ENCODE data around the gene APMAP. TPM values are rescaled to one million over a fixed set of nuclear protein-coding genes. Genes with fewer than 3 reads are reported as not detected.
"Not testable (repeated sequence)": the region's sequence is repeated elsewhere in the genome, so short reads cannot be mapped to it uniquely, and the experiment has no call there.

The APMAP gene
- total and polyA plus RNA-seq, 10 donors = 26.5 to 104 (median 65.3) TPM

DNA sequence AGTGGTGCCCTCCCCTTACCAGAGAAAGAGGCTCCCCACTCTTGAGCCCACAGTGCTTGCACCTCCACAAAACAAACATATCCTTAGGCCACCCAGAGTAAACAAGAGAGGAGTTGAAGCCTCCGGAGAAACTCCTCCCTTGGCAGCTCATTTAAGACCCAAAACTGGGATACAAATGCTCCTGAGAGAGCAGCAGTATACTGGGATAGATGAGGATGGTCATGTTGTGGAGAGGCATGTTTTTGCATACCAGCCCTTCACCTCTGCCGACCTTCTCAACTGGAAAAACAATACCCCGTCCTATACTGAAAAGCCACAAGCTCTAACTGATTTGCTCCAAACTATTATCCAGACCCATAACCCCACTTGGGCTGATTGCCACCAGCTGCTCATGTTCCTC lies 71.8 kb downstream of the APMAP start:
- DNase-seq; intact Hi-C loops (cut with DNase I; ENCODE audit: low total_unique reads): not testable (repeated sequence)
- WGBS, 5 donors = 54 to 90% (median 76%) methylated on average over 3 of the region's 3 CpGs

DNA sequence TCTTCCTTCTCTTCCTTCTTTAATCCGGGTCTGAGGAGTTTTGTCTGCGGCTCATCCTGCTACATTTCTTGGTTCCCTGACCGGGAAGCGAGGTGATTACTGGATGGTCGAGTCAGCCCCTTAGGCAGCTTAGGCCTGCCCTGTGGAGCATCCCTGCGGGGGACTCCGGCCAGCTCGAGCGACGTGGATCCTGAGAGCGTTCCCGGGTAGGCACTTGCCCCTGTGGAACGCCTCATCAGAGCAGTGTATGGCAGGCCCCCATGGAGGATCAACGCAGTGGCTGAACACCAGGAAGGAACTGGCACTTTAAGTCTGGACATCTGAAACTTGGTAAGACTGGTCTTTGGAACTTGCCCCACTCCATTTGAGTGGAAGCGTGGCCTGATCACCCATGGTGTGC lies 72.9 kb downstream of the APMAP start:
- not testable (repeated sequence) for H3K36me3 ChIP-seq, H3K27ac ChIP-seq, DNase-seq, H3K9me3 ChIP-seq, H3K4me3 ChIP-seq
- intact Hi-C loops (cut with DNase I; ENCODE audit: low total_unique reads) = loop anchor here (10.0 kb wide), 1 partner anchor 765 kb away; no protein-coding TSS in a partner anchor
- H3K27me3 ChIP-seq (replicated peaks in 1 of 7) = peaks cover 0 to 12% (median 0%) of the 10 kb centered on the region in 7 donors
- 87 to 94% (median 90%) methylated on average over 15 of the region's 15 CpGs for WGBS, 5 donors
- H3K4me1 ChIP-seq = peaks cover 0 to 13% (median 7%) of the 10 kb centered on the region in 6 donors

More for the DNA sequence above, 71.8 kb downstream of the APMAP start:
- H3K27me3 ChIP-seq (replicated peaks in 1 of 7) = peaks cover 0 to 12% (median 0%) of the 10 kb centered on the region in 7 donors
- not testable (repeated sequence) for H3K27ac ChIP-seq, H3K9me3 ChIP-seq, H3K36me3 ChIP-seq, H3K4me3 ChIP-seq
- peaks cover 0 to 13% (median 7%) of the 10 kb centered on the region in 6 donors for H3K4me1 ChIP-seq

DNA sequence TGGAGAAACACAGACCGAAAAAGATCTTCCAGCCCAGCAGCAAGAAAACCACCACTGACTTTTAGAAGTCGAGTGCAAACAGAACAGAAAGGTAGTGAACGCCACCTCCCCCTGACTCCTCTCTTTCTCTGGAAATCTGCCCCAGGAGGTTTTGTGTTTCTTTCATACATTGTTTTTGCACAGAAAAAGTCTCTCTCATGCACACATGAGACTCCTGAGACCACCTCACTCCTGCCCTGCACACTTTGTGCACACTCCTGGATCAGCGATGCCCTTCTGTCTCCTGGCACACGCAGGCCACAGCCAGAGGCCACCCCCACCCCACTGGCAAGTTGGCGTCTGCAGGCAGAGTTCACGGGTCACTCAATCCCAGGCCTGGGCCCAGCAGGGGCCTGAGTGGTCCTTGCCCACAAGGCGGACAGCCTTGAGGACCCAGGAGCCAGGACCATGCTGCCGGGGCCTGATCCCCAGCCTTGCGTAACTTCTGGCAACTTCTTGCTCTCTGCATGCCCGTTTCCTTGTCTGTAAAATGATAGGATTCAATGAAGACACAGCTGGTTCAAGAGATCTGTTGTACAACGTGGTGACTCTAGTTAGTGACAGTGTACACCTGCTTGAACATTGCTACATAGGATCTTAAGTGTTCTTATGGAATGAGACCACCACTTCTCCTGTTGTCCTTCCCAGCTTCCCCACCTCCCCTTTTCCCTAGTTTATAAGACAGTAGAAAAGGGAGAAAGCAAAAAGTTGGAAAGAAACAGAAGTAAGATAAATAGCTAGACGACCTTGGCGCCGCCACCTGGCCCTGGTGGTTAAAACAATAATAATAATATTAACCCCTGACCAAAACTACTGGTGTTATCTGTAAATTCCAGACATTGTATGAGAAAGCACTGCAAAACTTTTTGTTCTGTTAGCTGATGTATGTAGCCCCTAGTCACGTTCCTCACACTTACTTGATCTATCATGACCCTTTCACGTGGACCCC lies 73.7 kb downstream of the APMAP start:
- intact Hi-C loops (cut with DNase I; ENCODE audit: low total_unique reads) = loop anchor here (10.0 kb wide), 1 partner anchor 764 kb away; no protein-coding TSS in a partner anchor
- no peaks in the 10 kb centered on the region for H3K9me3 ChIP-seq
- H3K4me1 ChIP-seq = peaks cover 0 to 13% (median 7%) of the 10 kb centered on the region in 6 donors
- no peak for TF ChIP-seq POLR2A (IDR thresholded peaks at IDR 0.05)
- TF ChIP-seq, protein P1, sequence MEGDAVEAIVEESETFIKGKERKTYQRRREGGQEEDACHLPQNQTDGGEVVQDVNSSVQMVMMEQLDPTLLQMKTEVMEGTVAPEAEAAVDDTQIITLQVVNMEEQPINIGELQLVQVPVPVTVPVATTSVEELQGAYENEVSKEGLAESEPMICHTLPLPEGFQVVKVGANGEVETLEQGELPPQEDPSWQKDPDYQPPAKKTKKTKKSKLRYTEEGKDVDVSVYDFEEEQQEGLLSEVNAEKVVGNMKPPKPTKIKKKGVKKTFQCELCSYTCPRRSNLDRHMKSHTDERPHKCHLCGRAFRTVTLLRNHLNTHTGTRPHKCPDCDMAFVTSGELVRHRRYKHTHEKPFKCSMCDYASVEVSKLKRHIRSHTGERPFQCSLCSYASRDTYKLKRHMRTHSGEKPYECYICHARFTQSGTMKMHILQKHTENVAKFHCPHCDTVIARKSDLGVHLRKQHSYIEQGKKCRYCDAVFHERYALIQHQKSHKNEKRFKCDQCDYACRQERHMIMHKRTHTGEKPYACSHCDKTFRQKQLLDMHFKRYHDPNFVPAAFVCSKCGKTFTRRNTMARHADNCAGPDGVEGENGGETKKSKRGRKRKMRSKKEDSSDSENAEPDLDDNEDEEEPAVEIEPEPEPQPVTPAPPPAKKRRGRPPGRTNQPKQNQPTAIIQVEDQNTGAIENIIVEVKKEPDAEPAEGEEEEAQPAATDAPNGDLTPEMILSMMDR (IDR thresholded peaks at IDR 0.05 in 8 of 11, conservative IDR thresholded peaks at IDR 0.05 in 3 of 11) = peak in 2 of 11 experiments; percentile 34 to 41
- H3K4me3 ChIP-seq = peak overlapping the region in 1 of 8 donors; percentile 35
- no peak overlapping the region for H3K27ac ChIP-seq
- peaks cover 0 to 12% (median 0%) of the 10 kb centered on the region in 7 donors for H3K27me3 ChIP-seq (replicated peaks in 1 of 7)
- no peak for DNase-seq
- 56 to 69% (median 60%) methylated on average over 17 of the region's 17 CpGs for WGBS, 5 donors
- H3K36me3 ChIP-seq = no peaks in the 10 kb centered on the region

DNA sequence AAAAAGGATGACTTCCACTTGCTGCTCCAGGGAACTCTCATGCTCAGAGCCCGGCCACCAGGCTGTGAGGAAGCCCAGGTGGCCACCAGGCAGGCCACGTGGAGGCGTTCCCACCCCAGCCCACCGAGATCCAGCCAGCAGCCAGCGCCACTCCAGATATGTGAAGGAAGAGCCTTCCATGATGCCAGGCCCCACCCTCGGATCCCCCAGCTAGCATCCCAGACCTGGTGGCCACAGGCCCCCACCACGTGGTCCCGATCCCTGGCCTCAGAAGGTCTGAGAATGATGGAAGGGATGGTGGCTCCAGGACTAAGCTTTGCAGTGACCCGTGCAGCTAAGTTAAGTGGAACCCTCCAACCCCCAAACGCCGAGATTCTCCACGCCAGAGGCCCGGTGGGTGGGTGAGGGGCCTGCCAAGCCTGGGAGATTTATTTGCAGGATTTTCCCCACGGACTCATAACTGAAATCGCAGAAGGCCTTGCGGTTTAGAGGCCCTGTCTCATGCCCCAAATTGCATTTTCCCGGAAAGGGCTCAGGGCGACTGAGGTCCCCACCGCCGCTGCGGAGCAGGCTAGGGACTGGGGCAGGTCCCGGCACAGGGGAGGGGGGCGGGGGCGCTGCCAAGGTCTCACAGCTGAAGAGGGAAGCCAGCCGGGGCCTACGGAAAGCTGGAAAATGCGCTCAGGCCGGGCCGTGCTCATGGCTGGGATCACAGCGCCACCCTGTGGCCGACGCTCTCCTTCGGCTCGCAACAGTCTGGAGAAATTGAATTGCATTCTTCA lies 74.6 kb downstream of the APMAP start:
- DNase-seq = peak; percentile 86
- TF ChIP-seq, protein P1 (IDR thresholded peaks at IDR 0.05 in 8 of 11, conservative IDR thresholded peaks at IDR 0.05 in 3 of 11) = peak in 10 of 11 experiments; percentile 42 to 88 (median 78)
- TF ChIP-seq POLR2A (IDR thresholded peaks at IDR 0.05) (no peak), POLR2AphosphoS5 (IDR thresholded peaks at IDR 0.05) (peak; percentile 11 to 56 (median 42))
- Histone ChIP-seq H3K9me3 (no peaks in the 10 kb centered on the region), H3K4me1 (peaks cover 0 to 13% (median 7%) of the 10 kb centered on the region in 6 donors), H3K4me3 (peak overlapping the region in 1 of 8 donors; percentile 35), H3K36me3 (no peaks in the 10 kb centered on the region), H3K27ac (no peak overlapping the region), H3K27me3 (replicated peaks in 1 of 7) (peaks cover 0 to 12% (median 0%) of the 10 kb centered on the region in 7 donors)
- 27 to 31% (median 28%) methylated on average over 22 to 34 of the region's 34 CpGs for WGBS, 5 donors
- intact Hi-C loops (cut with DNase I; ENCODE audit: low total_unique reads) = loop anchor here (10.0 kb wide), 1 partner anchor 763 kb away; no protein-coding TSS in a partner anchor
